NB4 (cell line): ENCODE data around the gene SNX8.

Experiments used
- POLR2A ChIP-seq: IDR thresholded peaks from 2 replicates; pipeline ENCODE4 v1.6.1; 2011; ENCODE audit warnings: mild to moderate bottlenecking; ENCODE audit not compliant: insufficient read length; ENCODE audit errors: extremely low read depth
- TF ChIP-seq, protein P1 (sequence below): IDR thresholded peaks from one replicate; pipeline ENCODE4 v1.5.1; 2012; ENCODE audit warnings: low read depth, low read length
- TF ChIP-seq, protein P2 (sequence below): IDR thresholded peaks from 2 replicates; pipeline ENCODE4 v1.6.1; 2011; ENCODE audit warnings: low read depth, low read length

DNA sequence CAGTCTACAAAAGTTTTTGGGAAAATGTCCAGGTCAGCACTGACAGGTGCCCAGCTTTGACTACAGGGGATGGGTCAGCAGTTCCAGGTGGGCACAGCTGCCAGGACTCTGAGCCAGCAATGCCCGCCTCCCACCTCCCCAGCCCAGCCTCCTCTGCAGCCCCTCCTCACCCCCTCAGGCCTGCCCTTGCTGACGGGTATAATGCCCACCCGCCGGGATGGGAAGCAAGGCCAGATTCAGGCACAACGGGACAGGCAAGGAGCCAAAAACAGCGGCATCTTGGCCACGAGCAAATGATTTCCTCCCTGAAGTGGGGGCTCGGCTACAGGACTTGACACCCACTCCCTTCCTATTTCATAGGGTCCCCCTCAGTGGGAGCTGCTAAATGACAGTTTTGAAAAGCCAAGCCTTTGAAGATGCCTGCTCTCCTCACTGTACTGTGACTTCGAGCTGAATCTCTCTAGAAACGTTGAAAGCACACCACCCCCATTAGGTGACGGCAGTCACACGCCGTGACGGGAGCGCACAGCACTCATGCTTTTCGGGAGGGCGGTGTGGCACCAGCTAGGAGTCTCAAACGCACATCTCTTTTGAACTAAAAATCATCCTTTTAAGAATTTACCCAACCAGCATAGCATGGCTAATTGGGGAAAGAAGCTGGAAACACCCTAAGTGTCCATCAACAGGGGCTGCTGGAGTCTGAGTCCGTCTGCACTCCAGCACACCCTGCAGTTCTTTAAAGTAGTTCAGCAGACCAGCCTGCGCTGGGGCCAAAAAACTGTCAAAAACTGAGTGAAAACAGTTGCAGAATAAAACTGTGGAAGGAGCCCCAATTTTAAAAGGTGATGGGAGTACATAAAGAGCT is 111.1 kb downstream of the SNX8 start:
- TF ChIP-seq, protein P1, sequence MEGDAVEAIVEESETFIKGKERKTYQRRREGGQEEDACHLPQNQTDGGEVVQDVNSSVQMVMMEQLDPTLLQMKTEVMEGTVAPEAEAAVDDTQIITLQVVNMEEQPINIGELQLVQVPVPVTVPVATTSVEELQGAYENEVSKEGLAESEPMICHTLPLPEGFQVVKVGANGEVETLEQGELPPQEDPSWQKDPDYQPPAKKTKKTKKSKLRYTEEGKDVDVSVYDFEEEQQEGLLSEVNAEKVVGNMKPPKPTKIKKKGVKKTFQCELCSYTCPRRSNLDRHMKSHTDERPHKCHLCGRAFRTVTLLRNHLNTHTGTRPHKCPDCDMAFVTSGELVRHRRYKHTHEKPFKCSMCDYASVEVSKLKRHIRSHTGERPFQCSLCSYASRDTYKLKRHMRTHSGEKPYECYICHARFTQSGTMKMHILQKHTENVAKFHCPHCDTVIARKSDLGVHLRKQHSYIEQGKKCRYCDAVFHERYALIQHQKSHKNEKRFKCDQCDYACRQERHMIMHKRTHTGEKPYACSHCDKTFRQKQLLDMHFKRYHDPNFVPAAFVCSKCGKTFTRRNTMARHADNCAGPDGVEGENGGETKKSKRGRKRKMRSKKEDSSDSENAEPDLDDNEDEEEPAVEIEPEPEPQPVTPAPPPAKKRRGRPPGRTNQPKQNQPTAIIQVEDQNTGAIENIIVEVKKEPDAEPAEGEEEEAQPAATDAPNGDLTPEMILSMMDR = no peak
- TF ChIP-seq, protein P2, sequence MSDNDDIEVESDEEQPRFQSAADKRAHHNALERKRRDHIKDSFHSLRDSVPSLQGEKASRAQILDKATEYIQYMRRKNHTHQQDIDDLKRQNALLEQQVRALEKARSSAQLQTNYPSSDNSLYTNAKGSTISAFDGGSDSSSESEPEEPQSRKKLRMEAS = no peak
- no peak for TF ChIP-seq POLR2A
